Amygdala (tissue), 56 donors: Measurements from ENCODE around the gene MYO16.
A peak's percentile ranks its signal among the peaks of the same experiment; 100 is the strongest.
"Not testable (repeated sequence)": the region's sequence is repeated elsewhere in the genome, so short reads cannot be mapped to it uniquely, and the experiment has no call there.

Source experiments
- DNase-seq, 56 donors: peaks; one replicate each; lab custom pipeline; 2025; lab: John Stamatoyannopoulos, UW

Gene MYO16

DNA sequence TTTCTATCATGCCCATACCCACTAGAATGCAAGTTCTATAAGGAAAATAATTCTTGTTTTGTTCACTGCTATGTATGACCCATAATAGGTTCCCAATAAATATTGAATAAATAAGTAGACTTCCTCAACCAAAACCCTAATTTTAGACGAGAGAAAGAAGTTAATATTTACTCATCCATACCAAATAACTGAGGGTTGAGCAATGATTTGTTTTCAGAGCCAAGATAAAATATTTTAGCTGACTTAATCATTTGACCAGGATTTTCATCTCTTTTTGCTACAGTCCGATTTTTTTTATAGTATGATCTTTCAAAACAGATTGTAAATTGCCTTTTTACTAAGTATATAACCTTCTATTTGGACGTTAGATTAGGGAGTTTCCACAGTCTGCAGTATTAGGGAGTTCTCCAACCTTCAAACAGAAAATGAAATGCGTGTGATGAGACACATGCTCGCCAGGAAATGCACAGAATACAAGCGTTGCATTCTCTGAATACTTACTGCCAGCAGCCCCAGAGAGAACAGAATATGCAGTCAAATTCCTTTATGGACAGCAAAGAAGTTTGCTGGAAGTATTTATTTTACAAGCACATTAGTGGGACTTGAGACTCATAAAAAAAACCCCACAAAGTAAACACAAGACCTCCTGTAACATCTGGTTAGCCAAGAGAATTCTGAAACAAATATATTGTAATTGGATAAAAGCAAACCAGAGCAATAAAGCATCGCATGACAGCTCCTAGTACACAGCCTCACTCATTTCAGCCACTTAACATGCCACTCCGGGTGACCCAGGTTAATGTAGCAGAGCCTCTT is 230.0 kb downstream of the MYO16 start:
- DNase-seq: no peak

DNA sequence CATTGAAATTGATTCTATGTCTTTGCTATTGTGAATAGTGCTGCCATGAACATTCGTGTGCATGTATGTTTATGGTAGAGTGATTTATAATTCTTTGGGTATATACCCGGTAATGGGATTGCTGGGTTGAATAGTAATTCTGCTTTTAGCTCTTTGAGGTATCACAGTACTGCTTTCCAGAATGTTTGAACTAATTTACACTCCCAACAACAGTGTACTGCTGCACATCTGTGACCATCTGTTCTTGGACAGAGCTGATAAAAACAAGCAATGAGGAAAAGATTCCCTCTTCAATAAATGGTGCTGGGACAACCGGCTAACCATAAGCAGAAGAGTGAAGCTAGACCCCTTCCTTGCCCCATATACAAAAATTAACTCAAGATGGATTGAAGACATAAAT is 231.0 kb downstream of the MYO16 start:
- no peak for DNase-seq

DNA sequence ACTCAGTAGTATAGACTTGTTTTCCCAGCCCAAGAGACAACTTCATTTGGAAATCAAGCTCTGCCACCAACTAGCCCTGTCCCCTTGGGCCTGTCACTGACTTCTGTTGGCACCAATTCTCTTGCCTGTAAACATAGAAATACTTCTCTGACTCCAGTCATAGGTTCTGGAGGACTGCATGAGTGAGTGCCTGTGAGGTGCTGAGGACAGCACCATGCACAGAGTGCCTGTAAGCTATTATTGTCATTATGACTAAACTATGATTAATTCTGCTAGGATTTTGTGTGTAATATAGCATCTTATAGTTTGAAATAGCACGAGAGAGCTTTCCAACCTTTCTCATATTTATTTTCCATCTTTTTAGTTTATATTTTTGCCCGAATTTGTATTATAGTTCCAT is 247.9 kb downstream of the MYO16 start:
- no peak for DNase-seq

DNA sequence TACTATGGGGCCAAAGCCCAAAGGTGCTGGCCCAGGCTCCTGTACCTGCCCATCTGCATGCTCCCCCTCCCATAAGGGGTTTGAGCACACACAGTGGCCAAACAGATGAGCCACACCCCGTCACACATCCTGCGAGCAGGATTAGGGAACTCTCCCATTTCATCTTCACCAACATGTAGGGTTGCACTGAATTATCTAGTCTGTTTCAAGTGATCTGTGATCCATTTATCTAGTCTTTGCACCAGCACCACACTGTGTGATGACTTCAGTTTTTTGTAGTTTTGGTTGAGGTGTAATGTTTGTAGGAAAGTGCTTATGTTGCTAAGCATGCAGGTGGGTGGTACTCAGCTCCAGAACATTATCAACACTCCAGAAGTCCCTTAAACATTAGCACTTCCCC is 249.3 kb downstream of the MYO16 start:
- no peak for DNase-seq

DNA sequence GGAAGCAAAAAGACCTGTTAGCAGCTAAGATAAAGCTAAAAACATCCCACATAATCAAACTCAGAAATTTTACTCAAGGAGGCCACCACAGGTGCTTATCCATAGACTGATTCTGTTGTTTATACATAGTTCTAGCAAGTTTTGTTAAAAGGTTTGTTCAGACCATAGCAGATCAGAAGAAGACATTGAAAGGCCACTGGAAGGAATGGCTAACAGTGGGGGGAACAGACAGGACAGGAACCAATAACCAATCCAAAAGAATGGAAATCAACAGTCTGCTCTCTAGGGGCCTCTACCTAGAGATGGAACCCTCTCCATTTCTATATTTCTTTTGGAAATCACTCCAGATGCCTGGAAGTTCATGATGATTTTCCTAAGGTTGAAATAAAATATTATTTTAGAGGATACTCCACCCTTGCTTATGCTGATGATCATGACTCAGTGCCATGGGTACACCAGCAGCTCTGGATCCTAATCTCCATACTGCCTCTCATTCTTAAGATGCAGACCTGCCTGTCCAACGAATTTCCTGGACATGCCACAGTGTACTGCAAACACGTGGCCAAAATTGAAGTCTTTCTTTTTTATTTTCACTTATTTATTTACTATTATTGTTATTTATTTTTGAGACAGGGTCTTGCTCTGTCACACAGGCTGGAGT is 260.0 kb downstream of the MYO16 start:
- no peak for DNase-seq

DNA sequence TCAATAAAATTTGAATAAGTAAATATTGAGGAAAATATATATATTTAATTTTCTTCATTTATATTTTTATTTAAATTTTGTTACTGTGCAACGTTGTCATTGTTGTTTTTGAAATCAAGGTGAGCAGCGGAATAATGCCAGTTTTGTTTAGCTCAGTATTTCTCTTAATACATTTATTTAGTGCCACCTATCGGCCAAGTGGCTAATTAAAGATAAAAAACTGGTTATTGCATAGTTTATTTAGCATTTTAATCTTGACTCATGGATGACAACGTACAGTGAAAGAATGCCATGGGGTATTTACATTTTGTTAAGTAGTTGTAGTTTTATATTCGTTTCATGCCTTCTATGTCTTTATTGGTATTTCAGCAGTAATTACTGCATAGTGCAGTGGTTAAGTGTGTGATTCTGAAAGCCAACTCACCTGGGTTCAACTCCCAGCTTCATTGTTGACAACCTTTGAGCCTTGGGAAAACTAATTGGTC is 265.9 kb downstream of the MYO16 start:
- peak in 1 of 56 donors; percentile 30 for DNase-seq

DNA sequence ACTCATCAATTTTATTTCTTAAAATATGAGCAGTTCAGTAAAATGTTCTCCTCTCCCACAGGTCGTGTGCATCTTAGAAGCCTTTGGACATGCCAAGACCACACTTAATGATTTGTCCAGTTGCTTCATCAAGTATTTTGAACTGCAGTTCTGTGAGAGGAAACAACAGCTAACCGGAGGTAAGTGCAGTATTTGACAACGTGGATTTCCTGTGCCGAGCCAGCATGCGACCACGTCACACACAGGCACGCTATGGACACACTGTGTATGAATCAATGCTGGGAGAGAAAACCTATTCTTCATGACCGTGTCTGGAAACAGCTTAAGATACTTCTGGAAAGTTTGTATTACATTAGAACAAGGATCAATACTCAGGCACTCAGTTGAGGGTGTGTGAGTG is 268.5 kb downstream of the MYO16 start:
- no peak for DNase-seq

DNA sequence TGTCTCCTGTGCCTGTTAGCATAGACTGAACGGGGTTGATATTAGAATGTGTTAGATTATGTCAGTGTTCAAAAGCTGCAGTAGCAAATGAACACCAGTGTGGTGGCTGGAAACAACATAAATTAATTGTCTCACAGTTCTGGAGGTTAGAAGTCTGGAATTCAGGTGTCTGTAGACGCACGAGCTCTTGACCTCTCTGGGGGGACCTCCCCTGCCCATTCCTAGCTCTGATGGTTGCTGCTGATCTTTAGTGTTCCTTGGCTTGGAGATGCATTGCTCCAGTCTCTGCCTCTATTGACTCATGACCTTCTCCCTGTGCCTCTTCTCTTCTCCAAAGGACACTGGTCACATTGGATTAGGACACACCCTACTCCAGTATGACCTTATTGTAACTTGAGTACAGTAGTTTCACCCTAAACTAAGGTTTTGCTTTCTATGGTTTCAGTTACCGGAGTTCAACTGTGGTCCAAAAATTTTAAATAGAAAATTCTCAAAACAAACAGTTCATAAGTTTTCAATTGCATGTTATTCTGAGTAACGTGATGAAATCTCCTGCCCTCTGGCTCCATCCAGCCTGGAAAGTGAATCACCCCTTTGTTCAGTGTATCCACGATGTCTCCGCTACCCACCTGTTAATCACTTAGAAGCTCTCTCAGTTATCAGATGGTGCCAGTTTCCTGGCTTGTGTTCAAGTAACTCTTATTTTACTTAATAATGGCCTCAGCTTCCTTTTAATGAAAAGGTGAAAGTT is 273.2 kb downstream of the MYO16 start:
- no peak for DNase-seq

DNA sequence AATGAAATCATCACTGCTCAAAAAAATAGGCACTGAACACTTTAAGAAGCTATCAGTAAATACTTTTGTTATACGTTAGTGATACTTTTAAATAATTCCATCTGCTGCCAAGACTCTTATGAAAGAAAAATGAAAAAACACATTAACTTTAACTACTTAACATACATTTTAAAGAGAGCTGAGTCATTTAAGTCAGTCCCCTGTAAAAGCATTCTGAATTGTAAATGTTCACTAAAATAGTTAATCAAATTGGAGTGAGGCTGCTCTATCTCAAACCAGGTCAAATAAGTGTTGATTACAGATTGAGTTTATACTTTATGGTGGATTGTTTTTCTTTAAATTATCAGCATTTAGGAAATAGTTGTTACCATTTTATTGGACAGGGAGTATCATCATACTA is 274.2 kb downstream of the MYO16 start:
- no peak for DNase-seq

DNA sequence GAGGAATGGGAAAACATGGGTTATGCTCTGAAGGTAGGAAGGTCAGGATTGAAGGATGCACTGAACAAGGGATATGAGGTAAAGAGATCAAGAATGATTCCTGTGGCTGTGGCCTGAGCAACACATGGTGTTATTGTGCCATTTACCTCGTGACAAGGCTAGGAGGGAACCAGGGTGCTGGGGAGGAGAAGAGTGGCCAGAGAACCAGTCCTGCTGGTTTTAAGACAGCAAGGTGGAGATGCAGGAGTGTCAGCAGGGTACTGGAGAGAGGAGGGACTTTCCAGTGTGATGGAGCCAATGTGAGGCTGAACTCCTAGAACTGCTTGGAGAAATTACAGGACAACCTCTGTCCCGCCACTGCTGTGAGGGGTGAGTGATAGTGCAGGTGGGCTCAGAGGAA is 282.4 kb downstream of the MYO16 start:
- DNase-seq: no peak

DNA sequence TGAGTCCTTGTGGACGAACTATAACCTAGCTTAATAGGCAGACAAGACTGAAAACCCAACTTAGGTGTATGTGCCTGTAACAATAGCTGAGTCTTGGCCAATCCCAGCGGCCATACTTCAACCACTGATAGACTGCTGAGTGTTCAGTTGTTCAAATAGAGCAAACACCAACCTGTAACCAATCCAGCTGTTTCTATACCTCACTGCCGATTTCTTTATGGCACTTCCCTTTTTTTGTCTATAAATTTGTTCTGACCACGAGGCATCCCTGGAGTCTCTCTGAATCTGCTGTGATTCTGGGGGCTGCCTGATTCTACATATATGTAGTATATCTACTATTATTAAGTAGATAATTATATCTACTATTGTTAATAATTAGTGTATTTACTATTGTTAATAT is 284.3 kb downstream of the MYO16 start:
- DNase-seq: not testable (repeated sequence)

DNA sequence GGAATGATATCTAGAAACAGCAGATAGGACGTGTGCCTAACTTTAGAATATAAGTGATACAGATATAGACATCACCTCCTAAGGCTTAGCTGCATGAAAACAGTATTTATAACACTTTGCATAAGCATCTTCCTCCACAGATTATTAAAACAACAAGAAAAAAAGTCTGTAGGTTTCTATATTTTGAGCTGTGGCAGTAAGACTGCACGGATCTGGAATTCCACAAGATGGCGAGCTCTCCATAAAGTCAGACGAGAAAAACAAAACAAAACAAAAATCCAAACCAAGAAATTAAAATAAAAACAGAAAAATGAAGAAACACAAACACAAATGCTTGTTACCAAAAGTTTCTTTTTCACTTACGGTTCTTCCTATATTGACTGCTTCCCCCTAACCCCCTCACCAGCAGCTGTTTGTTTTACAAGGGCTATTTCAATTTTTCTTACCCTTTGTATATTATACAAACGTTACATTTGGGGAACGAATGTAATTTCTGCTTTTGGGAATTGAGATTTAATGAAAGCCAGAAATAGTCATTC is 285.8 kb downstream of the MYO16 start:
- peak in 5 of 56 donors; percentile 2 to 8 (median 5) for DNase-seq

DNA sequence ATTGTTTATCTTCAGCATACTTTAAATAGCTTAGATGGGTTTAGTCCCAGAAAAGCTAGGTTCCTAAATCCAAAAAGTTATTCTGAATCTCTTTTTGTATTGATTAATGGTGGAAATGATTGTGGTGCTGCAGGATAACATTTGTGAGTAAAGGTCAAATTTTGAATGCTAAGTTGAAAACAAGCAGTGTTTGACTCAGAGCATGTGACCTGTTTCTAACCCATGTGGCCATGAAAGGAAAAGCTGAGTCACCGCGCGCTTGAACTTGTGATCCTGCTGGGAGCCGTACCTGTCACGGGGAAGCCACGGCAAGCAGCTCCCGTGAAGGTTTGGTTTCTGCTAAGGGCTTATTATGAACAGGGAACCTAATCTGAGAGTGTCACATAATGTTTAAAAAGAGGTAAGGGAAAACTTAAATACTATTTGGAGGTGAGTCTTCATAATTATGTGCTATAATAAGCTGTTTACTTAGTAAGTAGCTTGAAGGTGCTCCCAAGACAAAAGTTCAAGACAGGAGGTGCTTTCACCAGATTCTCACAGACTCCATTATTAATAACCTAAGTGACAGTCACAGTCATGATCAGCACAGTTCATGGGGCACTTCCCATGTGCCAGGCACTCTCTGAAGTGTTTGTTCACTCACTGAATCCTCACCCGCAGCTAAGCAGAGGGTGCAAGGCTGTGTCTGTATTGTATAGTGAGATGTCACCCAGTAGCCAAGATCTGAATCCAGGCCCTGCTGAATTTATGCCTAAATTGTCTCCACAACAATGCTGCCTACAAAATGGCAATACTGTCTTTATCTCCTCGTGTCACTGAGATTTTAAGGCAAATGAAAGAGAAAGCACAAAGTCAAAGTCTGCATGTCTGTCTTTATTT is 286.5 kb downstream of the MYO16 start:
- DNase-seq: peak in 14 of 56 donors; percentile 3 to 38 (median 12)

DNA sequence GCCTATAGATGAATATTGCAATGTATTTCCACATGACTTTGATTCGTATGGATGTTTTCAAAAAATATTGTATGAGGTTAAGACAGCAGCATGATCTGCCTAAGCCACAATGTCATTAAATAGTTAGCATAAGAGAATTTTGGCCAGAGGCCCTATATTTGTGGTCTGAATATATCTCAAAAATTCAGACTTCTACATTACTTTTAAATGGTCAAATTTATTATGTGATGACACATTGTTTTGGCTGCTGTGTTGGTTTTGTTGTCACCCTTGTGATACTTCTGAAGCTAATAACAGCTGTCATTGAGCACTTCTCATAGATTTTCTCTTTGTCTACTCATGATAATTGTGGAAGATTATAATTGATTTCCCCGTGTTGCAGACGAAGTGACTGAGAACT is 288.2 kb downstream of the MYO16 start:
- DNase-seq: no peak

DNA sequence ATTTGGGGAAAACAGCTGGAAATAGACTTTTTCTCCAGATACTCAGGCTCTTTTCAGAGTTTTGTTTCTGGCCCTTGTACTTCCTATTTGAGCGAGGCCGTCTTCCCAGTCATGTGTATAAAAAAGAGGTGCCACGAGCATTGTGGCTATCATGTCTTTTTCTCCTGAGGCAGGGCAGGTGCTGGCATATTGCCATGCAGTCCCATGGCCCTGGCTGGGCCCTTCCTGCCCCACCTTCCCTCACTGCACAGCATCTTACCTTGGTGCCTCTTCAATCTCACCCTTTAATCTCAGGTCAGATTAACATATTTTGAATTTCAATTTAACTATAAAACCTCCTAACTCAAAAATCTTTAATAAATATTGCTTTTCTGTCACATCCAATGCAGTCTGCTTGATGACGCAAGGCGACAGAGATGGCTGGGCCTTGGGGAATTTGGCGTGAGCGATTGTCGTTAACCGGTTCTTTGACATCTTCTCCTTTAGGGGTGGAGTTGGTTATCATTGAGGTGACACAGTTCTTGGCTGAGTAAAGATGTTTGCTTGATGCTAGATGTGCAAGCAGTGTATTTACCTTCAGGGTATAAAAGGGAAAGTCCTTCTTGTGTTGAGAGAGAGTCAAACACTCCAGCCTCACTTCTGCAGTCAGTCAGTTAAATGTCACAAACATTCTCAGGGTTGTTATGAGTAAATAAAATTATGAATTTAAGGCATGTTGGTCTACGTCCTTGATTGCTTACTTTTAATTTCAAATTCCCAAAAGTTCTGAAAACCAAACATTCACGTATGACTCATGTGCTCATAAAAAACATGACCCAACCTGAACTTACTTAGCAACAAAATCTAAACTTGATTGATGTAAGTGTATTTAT is 289.9 kb downstream of the MYO16 start:
- no peak for DNase-seq

DNA sequence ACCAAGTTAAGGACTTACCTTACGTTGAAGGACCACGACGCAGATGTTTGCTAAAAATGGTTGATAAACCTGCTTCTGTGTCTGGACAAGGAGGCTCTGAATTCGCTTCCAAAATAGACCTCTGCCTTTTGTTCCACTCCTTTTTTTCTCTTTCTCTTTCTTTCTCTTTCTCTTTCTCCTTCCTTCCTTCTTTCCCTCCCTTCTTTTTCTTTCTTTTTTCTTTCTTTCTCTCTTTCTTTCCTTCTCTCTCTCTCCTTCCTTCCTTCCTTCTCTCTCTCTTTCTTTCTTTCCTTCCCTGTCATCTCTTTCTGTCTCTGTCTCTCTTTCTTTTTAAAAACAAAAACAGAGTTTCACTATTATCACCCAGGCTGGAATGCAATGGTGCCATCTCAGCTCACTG is 290.7 kb downstream of the MYO16 start:
- DNase-seq: no peak

DNA sequence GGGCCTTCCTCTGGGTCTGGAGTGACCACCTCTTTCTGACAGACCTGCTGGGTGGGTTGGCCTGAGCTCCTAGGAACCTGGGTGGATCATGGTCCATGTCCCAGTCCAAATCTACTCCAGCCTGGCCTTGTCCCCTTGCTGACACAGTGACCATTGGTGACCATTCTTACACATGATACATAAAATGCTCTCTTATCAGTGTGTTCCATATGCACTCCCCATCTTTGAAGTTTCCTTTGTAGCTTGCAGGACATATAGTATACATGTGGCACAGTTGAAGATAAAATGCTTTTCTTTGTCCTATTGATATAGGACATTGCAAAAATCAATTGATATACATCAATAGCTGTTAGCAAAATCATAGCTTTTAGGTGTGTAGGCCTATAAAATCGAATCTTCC is 291.8 kb downstream of the MYO16 start:
- DNase-seq: no peak

DNA sequence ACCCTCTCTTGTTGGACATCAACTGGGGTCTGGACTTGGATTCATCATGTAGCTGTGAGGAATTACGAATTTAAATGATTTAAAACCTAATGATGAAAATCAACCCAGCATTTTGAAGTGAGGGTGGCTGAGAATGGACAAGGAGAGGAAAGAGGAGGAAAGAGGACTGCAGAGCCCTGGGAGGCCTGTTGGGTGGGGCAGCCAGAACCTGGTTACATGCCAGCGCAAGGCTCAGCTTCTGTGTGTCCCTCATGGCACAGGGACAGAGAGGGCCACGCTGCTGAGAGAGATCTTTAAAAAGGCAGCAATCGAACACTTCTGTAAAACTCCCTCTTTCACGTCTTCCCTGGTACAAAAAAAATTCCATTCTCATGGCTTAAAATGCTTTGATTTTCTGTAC is 292.7 kb downstream of the MYO16 start:
- DNase-seq: no peak
